Endothelial cell of umbilical vein (primary cell): ENCODE data around the gene CCDC82. TPM values are rescaled to one million over a fixed set of nuclear protein-coding genes. Genes with fewer than 3 reads are reported as not detected.

ENCODE experiments used
- BruUV-seq: library from RNA; stranded (reverse); fragments of 400-500 nt; replicated peaks from 2 replicates; lab custom pipeline; 2021; lab: Mats Ljungman, UMichigan
- CTCF ChIA-PET: fragments of 300-600, 350-600 bp; sonication (Branson Sonifier 250); formaldehyde crosslinking; loops from one replicate; lab custom pipeline; 2021; ENCODE audit warnings: antibody characterized with exemption, inconsistent platforms; lab: Charles Lee
- POLR2A ChIA-PET: fragments of 300-600, 350-600 bp; sonication (Branson Sonifier 250); formaldehyde crosslinking; loops from one replicate; lab custom pipeline; 2021; ENCODE audit warnings: antibody characterized with exemption, inconsistent platforms; lab: Charles Lee
- DNase-seq: peaks from one replicate; pipeline ENCODE4 v3.0.0-alpha.2; 2011; ENCODE audit warnings: low read depth, low spot score
- FAIRE-seq: peaks from 2 replicates; lab custom pipeline; 2011; peaks lifted over from hg19 to GRCh38; lab: Jason Lieb, UNC
- H2AFZ ChIP-seq: 2 replicates; pipeline ENCODE4 v1.6.0; 2012; ENCODE audit warnings: low read depth, low read length, control low read depth, inconsistent platforms
- H3K27ac ChIP-seq: 2 replicates; pipeline ENCODE4 v1.5.1; 2011; ENCODE audit warnings: low read depth, mild to moderate bottlenecking, control low read depth, low read length, moderate library complexity; ENCODE audit not compliant: insufficient read depth
- H3K27me3 ChIP-seq, 2 experiments: 2 replicates each; pipeline versions ENCODE4 v1.6.0 to v1.6.1; 2011; ENCODE audit warnings: low read length in 2 of 2, mixed read lengths in 1 of 2; ENCODE audit not compliant: control insufficient read depth in 2 of 2, insufficient read depth in 2 of 2
- H3K36me3 ChIP-seq, 2 experiments: 2 replicates in 1 of 2; 3 replicates in 1 of 2; pipeline ENCODE4 v1.5.1; 2011; ENCODE audit warnings: low read length in 2 of 2, mild to moderate bottlenecking in 1 of 2, moderate library complexity in 1 of 2; ENCODE audit not compliant: control insufficient read depth in 2 of 2, insufficient read depth in 2 of 2; ENCODE audit errors: extremely low read depth in 1 of 2
- H3K4me1 ChIP-seq: 3 replicates; pipeline ENCODE4 v1.5.1; 2011; ENCODE audit warnings: mild to moderate bottlenecking, low read length; ENCODE audit not compliant: control insufficient read depth, insufficient read depth; ENCODE audit errors: extremely low read depth
- H3K4me2 ChIP-seq: 2 replicates; pipeline ENCODE4 v1.6.1; 2011; ENCODE audit warnings: low read length, control low read depth, mixed read lengths; ENCODE audit not compliant: insufficient read depth
- H3K4me3 ChIP-seq, 3 experiments: fragments of 200-600 bp in 1 of 3; sonication (generic), shearing (Covaris generic) in 1 of 3; replicated peaks in 1 of 3; 2 replicates each; pipeline ENCODE4 v1.5.1; 2011 to 2016; ENCODE audit warnings: control low read depth in 3 of 3, low read length in 3 of 3, mild to moderate bottlenecking in 2 of 3, inconsistent platforms in 1 of 3, low read depth in 1 of 3, moderate library complexity in 1 of 3; ENCODE audit not compliant: insufficient read depth in 1 of 3
- H3K79me2 ChIP-seq: 2 replicates; pipeline ENCODE4 v1.6.0; 2012; ENCODE audit warnings: low read length, inconsistent platforms; ENCODE audit not compliant: control insufficient read depth, insufficient read depth
- H3K9ac ChIP-seq: replicated peaks from 2 replicates; pipeline ENCODE3; 2011; ENCODE audit warnings: low read length, control low read depth; ENCODE audit not compliant: insufficient read depth; ENCODE audit errors: extremely low read depth
- H3K9me1 ChIP-seq: replicated peaks from 3 replicates; pipeline ENCODE4 v1.6.0; 2011; ENCODE audit warnings: mild to moderate bottlenecking, low read length; ENCODE audit not compliant: control insufficient read depth, insufficient read depth; ENCODE audit errors: extremely low read depth
- H3K9me3 ChIP-seq: replicated peaks from 2 replicates; pipeline ENCODE4 v1.5.1; 2012; ENCODE audit warnings: low read length, inconsistent platforms; ENCODE audit not compliant: control insufficient read depth, insufficient read depth
- H4K20me1 ChIP-seq: replicated peaks from 2 replicates; pipeline ENCODE3; 2011; ENCODE audit warnings: mild to moderate bottlenecking, low read length; ENCODE audit not compliant: control insufficient read depth, insufficient read depth; ENCODE audit errors: extremely low read depth
- EZH2 ChIP-seq: IDR thresholded peaks from 2 replicates; pipeline ENCODE4 v1.6.1; 2012; ENCODE audit warnings: borderline replicate concordance, low read depth, mild to moderate bottlenecking, moderate library complexity, low read length, inconsistent platforms; ENCODE audit not compliant: severe bottlenecking
- FOS ChIP-seq: IDR thresholded peaks from 2 replicates; pipeline ENCODE4 v1.6.1; 2011; ENCODE audit warnings: mild to moderate bottlenecking, low read length, moderate library complexity, borderline replicate concordance; ENCODE audit not compliant: insufficient read depth
- GATA2 ChIP-seq: IDR thresholded peaks from 2 replicates; pipeline ENCODE4 v1.7.0; 2011; ENCODE audit warnings: low read depth, mild to moderate bottlenecking, moderate library complexity, mixed read lengths, low read length; ENCODE audit not compliant: insufficient read length, insufficient read depth
- JUN ChIP-seq: IDR thresholded peaks from 2 replicates; pipeline ENCODE4 v1.6.1; 2011; ENCODE audit warnings: borderline replicate concordance, low read depth; ENCODE audit not compliant: insufficient read length, insufficient read depth
- MYC ChIP-seq: IDR thresholded peaks from one replicate; pipeline ENCODE4 v1.6.1; 2011; ENCODE audit warnings: mild to moderate bottlenecking, low read depth, low read length
- POLR2A ChIP-seq: IDR thresholded peaks from 2 replicates; pipeline ENCODE4 v1.6.1; 2012; ENCODE audit warnings: low read depth, mild to moderate bottlenecking, control low read depth, low read length
- POLR2AphosphoS5 ChIP-seq: IDR thresholded peaks from 2 replicates; pipeline ENCODE4 v1.6.1; 2012; ENCODE audit warnings: low read depth, mild to moderate bottlenecking, control low read depth, low read length, moderate library complexity; ENCODE audit not compliant: insufficient read depth
- dilution Hi-C: fragments of 300-500 bp; cut with MboI; formaldehyde crosslinking; loops from one replicate; pipeline ENCODE4 v1.15.0; 2019; ENCODE audit warnings: low sequenced_read_pairs; ENCODE audit not compliant: extremely low pct_ligation_motif_present
- intact Hi-C: fragments of 100-400 bp; cut with micrococcal nuclease; formaldehyde crosslinking; loops from one replicate; pipeline ENCODE4 v1.10.0; 2022
- polyA plus RNA-seq, 4 experiments: library from polyadenylated mRNA; depleted of rRNA in 3 of 4; stranded (reverse) in 3 of 4; unstranded in 1 of 4; fragments of >200 nt; gene quantifications; 2 replicates each; pipeline versions ENCODE4 v1.2.1 to v1.2.3, GENCODE V29; 2011 to 2012; ENCODE audit warnings: missing spikeins in 1 of 4
- total RNA-seq: library from RNA; stranded (reverse); gene quantifications from 2 replicates; pipeline ENCODE4 v1.2.3, GENCODE V29; 2021
- TF ChIP-seq, protein P1 (sequence below), 2 donors: IDR thresholded peaks; 1 replicate in 1 of 2; 2 replicates in 1 of 2; pipeline ENCODE4 v1.5.1; 2011; ENCODE audit warnings: low read length in 2 of 2, mild to moderate bottlenecking in 2 of 2, moderate library complexity in 2 of 2, control low read depth in 1 of 2, inconsistent platforms in 1 of 2, low read depth in 1 of 2; ENCODE audit not compliant: insufficient read depth in 1 of 2; ENCODE audit errors: extremely low read depth in 1 of 2
- TF ChIP-seq, protein P2 (sequence below): IDR thresholded peaks from 2 replicates; pipeline ENCODE4 v1.6.1; 2011; ENCODE audit not compliant: insufficient read depth, insufficient read length

The CCDC82 gene
- total and polyA plus RNA-seq, 2 donors (not counting 3 experiments of a cell fraction or from before 2014, with no cell fraction given) = 8.1 to 33.4 TPM

DNA sequence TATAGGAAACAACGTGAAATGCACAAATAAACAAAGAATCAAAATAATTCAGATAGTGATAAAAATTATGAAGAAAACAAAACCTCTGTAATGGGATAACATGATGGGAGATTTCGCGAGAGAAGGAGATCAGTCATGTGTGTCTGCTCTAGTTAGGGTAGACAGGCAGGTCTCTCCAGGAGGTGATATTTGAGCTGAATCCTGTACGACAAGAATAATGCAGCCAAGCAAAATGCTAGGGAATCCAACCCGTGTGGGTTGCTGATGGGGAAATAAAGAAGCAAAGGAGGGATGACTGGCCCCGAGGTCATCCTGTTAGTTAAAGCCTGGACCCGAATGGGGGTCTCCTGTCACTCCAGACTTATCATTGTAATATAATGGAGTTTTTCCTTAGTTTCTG, 62.8 kb downstream of the CCDC82 start:
- H2AFZ ChIP-seq = no peak overlapping the region
- no peak for FAIRE-seq
- no peaks in the 10 kb centered on the region for H3K36me3 ChIP-seq
- no peak overlapping the region for H3K9ac ChIP-seq
- TF ChIP-seq FOS = no peak
- TF ChIP-seq, protein P1, sequence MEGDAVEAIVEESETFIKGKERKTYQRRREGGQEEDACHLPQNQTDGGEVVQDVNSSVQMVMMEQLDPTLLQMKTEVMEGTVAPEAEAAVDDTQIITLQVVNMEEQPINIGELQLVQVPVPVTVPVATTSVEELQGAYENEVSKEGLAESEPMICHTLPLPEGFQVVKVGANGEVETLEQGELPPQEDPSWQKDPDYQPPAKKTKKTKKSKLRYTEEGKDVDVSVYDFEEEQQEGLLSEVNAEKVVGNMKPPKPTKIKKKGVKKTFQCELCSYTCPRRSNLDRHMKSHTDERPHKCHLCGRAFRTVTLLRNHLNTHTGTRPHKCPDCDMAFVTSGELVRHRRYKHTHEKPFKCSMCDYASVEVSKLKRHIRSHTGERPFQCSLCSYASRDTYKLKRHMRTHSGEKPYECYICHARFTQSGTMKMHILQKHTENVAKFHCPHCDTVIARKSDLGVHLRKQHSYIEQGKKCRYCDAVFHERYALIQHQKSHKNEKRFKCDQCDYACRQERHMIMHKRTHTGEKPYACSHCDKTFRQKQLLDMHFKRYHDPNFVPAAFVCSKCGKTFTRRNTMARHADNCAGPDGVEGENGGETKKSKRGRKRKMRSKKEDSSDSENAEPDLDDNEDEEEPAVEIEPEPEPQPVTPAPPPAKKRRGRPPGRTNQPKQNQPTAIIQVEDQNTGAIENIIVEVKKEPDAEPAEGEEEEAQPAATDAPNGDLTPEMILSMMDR (IDR thresholded peaks at IDR 0.05; ENCODE audit: extremely low read depth in 1 of 2, insufficient read depth in 1 of 2, low read depth in 1 of 2, low read length in 2 of 2) = no peak
- no peak for TF ChIP-seq POLR2AphosphoS5
- TF ChIP-seq POLR2A = no peak
- TF ChIP-seq GATA2 = no peak
- TF ChIP-seq EZH2 = no peak
- TF ChIP-seq, protein P2, sequence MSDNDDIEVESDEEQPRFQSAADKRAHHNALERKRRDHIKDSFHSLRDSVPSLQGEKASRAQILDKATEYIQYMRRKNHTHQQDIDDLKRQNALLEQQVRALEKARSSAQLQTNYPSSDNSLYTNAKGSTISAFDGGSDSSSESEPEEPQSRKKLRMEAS = no peak
- no peak for TF ChIP-seq MYC
- no peak for TF ChIP-seq JUN
- BruUV-seq = no TSS peak
- H3K4me3 ChIP-seq = no peak overlapping the region
- peaks cover 7% of the 10 kb centered on the region for H3K79me2 ChIP-seq
- intact Hi-C loops (no loop called here), dilution Hi-C loops (no loop called here)
- no peaks in the 10 kb centered on the region for H3K27me3 ChIP-seq
- H3K9me1 ChIP-seq = no peaks in the 10 kb centered on the region
- H3K4me2 ChIP-seq = no peak overlapping the region
- ChIA-PET POLR2A (no interaction called here), CTCF (interaction anchor here (0.8 kb wide), 1 partner anchor 15 kb away, joined by 3 read pairs; no protein-coding TSS in a partner anchor)
- no peaks in the 10 kb centered on the region for H4K20me1 ChIP-seq
- H3K4me1 ChIP-seq = peaks cover 2% of the 10 kb centered on the region
- H3K9me3 ChIP-seq = no peaks in the 10 kb centered on the region
- no peak for DNase-seq
- H3K27ac ChIP-seq = no peak overlapping the region
